Breast epithelium (tissue), 3 donors: ENCODE measurements around the gene PML.
"Not testable (repeated sequence)": the region's sequence is repeated elsewhere in the genome, so short reads cannot be mapped to it uniquely, and the experiment has no call there.

Source experiments
- POLR2A ChIP-seq: fragments of 450-650 bp; IDR thresholded peaks from one replicate; pipeline ENCODE4 v1.6.1; 2016; ENCODE audit warnings: antibody characterized with exemption, mild to moderate bottlenecking, moderate library complexity
- TF ChIP-seq, protein P1 (sequence below), 3 donors: fragments of 450-650 bp; IDR thresholded peaks; one replicate each; pipeline ENCODE4 v1.5.1; 2016 to 2017; ENCODE audit warnings: antibody characterized with exemption in 3 of 3, mild to moderate bottlenecking in 3 of 3, moderate library complexity in 3 of 3

DNA sequence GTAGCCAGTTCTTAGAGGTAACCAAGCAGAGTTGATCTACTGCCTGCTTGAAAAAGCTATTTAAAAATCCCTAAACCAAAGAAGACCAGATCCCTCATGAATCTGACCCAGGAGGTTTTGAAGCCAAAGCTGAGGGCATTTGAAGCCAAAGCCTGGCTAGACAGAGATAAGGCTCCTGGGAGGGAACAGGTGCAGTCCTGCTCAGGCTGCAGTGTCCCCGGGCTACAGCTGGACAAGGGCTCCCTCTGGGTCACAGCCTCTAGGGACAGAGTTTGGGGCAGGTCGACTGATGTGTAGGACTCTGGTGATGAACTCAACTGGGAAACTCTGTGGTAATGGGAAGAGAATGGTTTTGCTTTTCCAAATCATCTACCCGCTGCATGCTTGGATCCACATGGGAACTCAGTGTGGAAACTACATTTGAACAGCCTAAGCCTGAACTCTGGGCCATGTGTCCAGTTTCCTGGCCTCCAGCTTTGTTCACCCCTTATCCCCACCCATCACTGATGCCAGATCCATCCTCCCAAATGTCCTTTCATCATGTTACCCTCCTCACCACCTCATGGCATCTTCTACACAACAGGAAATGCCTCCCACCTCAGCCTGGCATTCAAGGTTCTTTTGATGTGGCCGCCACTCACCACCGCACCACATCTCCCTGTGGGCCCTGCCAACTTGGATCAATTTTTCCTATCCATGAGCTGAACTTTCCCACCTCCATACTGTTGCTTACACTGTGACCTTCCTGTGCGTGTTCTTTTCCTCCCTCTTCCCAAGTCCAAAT is 64.7 kb downstream of the PML start:
- TF ChIP-seq, protein P1, sequence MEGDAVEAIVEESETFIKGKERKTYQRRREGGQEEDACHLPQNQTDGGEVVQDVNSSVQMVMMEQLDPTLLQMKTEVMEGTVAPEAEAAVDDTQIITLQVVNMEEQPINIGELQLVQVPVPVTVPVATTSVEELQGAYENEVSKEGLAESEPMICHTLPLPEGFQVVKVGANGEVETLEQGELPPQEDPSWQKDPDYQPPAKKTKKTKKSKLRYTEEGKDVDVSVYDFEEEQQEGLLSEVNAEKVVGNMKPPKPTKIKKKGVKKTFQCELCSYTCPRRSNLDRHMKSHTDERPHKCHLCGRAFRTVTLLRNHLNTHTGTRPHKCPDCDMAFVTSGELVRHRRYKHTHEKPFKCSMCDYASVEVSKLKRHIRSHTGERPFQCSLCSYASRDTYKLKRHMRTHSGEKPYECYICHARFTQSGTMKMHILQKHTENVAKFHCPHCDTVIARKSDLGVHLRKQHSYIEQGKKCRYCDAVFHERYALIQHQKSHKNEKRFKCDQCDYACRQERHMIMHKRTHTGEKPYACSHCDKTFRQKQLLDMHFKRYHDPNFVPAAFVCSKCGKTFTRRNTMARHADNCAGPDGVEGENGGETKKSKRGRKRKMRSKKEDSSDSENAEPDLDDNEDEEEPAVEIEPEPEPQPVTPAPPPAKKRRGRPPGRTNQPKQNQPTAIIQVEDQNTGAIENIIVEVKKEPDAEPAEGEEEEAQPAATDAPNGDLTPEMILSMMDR (IDR thresholded peaks at IDR 0.05) = not testable (repeated sequence)
- not testable (repeated sequence) for TF ChIP-seq POLR2A
